Adrenal gland (tissue), 12 donors: ENCODE measurements around the gene GRIP1. TPM values are rescaled to one million over a fixed set of nuclear protein-coding genes. Genes with fewer than 3 reads are reported as not detected.

Experiments used
- DNase-seq, 7 donors: peaks; one replicate each; pipeline ENCODE4 v3.0.0-alpha.2; 2019 to 2020
- H3K27ac ChIP-seq, 5 donors: fragments of 200-600 bp; sonication (generic) in 4 of 5; 1 replicate in 3 of 5; 2 replicates in 2 of 5; pipeline versions ENCODE4 v1.5.1 to v1.8.0; 2016 to 2020; ENCODE audit warnings: mild to moderate bottlenecking in 1 of 5
- H3K27me3 ChIP-seq: fragments of 200-600 bp; 2 replicates; pipeline ENCODE4 v1.8.0; 2021
- H3K36me3 ChIP-seq, 2 donors: fragments of 200-600 bp; replicated peaks in 1 of 2; 1 replicate in 1 of 2; 2 replicates in 1 of 2; pipeline versions ENCODE4 v1.5.1 to v1.8.0; 2018 to 2022
- H3K4me1 ChIP-seq, 2 donors: fragments of 200-600 bp; replicated peaks in 1 of 2; 1 replicate in 1 of 2; 2 replicates in 1 of 2; pipeline versions ENCODE4 v1.5.1 to v1.8.0; 2018 to 2021
- H3K4me3 ChIP-seq, 4 donors: fragments of 200-600 bp; sonication (generic) in 3 of 4; one replicate each; pipeline ENCODE4 v1.5.1; 2016 to 2018
- H3K9me3 ChIP-seq, 3 donors: fragments of 200-600 bp; sonication (generic) in 1 of 3; replicated peaks in 1 of 3; 1 replicate in 2 of 3; 2 replicates in 1 of 3; pipeline versions ENCODE4 v1.5.1 to v1.8.0; 2016 to 2021
- POLR2A ChIP-seq, 2 donors: fragments of 450-650 bp; IDR thresholded peaks; one replicate each; pipeline ENCODE4 v1.6.1; 2017; ENCODE audit warnings: antibody characterized with exemption in 2 of 2, mild to moderate bottlenecking in 2 of 2, moderate library complexity in 1 of 2
- WGBS, 4 donors: extraction: QIAGEN DNeasy Blood & Tissue Kit in 2 of 4; methylation state at CpG; one replicate each; pipeline versions ENCODE4 v1.1.5 to v1.1.7; 2013 to 2017; 5-methylcytosine and 5-hydroxymethylcytosine counted together
- intact Hi-C, 2 donors: fragments of 100-400 bp; cut with DNase I; formaldehyde crosslinking; loops; one replicate each; pipeline versions ENCODE4 v1.14.1 to v1.15.0; 2022 to 2023
- polyA plus RNA-seq, 3 donors: library from polyadenylated mRNA; stranded (reverse); fragments of 200-250 nt in 2 of 3; fragments of 350-450 nt in 1 of 3; fragmentation: Illumina TruSeq in 1 of 3; extraction: RNeasy Lipid Tissue Mini Kit (QIAGEN cat#74804) in 1 of 3; gene quantifications; one replicate each; pipeline ENCODE4 v1.2.3, GENCODE V29; 2013 to 2014
- total RNA-seq, 9 donors: library from RNA; depleted of rRNA in 4 of 9; stranded (reverse); fragments of >200 nt in 4 of 9; fragments of 120-200 nt in 1 of 9; fragmentation: NEBNext Ultra II Directional in 1 of 9; extraction: Animal tissue kit (Norgen Biotek cat#: 25700) in 1 of 9; gene quantifications; one replicate each; pipeline versions ENCODE4 v1.1.0 to v1.2.4, GENCODE V29; 2013 to 2023
- TF ChIP-seq, protein P1 (sequence below), 6 experiments: fragments of 450-650 bp in 4 of 6; fragments of 200-600 bp in 2 of 6; sonication (generic) in 1 of 6; IDR thresholded peaks; 1 replicate in 5 of 6; 2 replicates in 1 of 6; pipeline versions ENCODE4 v1.5.1 to v1.8.0; 2016 to 2021; ENCODE audit warnings: antibody characterized with exemption in 6 of 6, mild to moderate bottlenecking in 2 of 6, moderate library complexity in 1 of 6
- donor health status: healthy with polysubstance abuse.
- donor health status: Bipolar disorder and iron deficiency.
- donor health status: DM: yes; HTN: yes; CAD: no.
- donor health status: DM: no; HTN: no; CAD: no.
- donor health status: DM: no; HTN: no; CAD: no.
- donor health status: DM: yes; HTN: yes; CAD: no.

Gene GRIP1
- total and polyA plus RNA-seq, 12 donors, result 0.54 to 10.8 (median 2.4) TPM

DNA sequence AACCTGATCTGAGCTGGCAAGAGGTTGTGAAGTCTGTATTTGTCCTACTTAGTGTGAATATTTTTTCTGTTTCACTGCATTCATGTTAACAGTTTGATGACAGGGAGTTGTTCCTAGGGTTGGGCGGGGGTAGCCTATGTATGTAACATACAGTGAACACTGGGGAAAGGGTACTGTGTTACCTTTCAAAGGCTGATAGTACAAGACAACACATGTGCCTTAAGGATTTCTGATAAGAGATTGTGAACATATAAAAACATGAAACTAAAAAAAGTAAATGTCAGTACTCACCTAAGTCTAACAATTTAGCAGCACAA, 30.5 kb upstream of the GRIP1 start:
- H3K27ac ChIP-seq, result no peak overlapping the region
- H3K27me3 ChIP-seq, result no peaks in the 10 kb centered on the region
- WGBS, 4 donors, result 81 to 97% (median 86%) methylated on average over 1 of the region's 1 CpG
- TF ChIP-seq POLR2A (IDR thresholded peaks at IDR 0.05), result no peak
- TF ChIP-seq, protein P1, sequence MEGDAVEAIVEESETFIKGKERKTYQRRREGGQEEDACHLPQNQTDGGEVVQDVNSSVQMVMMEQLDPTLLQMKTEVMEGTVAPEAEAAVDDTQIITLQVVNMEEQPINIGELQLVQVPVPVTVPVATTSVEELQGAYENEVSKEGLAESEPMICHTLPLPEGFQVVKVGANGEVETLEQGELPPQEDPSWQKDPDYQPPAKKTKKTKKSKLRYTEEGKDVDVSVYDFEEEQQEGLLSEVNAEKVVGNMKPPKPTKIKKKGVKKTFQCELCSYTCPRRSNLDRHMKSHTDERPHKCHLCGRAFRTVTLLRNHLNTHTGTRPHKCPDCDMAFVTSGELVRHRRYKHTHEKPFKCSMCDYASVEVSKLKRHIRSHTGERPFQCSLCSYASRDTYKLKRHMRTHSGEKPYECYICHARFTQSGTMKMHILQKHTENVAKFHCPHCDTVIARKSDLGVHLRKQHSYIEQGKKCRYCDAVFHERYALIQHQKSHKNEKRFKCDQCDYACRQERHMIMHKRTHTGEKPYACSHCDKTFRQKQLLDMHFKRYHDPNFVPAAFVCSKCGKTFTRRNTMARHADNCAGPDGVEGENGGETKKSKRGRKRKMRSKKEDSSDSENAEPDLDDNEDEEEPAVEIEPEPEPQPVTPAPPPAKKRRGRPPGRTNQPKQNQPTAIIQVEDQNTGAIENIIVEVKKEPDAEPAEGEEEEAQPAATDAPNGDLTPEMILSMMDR (IDR thresholded peaks at IDR 0.05), result no peak
- H3K4me1 ChIP-seq, result peaks cover 0 to 3% of the 10 kb centered on the region in 2 donors
- intact Hi-C loops, result no loop called here
- H3K4me3 ChIP-seq, result no peak overlapping the region
- DNase-seq, result no peak
- H3K36me3 ChIP-seq, result no peaks in the 10 kb centered on the region
- no peaks in the 10 kb centered on the region for H3K9me3 ChIP-seq

DNA sequence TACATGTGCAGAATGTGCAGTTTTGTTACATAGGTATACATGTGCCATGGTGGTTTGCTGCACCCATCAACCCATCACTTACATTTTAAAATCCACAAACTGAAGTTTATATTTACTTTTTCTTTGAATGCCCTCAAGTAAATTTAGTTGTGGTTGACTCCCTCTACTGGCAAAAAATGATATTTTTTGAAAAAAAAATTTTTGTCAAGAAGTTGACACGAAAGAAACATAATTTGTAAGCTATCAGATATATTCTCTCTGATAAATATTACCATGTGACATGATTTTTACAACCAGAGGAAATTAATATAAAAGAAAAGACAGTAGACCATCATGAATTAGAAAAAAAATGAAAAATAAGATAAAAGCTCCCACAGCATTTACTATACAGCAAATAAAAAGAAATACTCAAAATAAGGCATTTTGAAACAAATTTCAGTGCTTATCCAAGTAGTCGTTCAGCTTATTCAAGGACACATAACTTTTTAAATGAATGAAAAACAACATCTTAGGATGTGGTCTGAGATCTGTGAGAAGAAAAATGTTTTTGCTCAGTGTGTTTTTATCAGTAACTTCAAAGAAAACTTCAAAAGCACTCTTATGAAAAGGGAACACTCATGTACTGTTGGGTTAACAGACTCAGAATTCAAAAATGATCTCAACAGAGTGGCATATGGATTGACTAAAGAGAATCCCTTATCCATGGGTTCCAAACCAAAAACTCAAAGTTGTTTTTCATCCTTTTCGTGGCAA, 30.0 kb upstream of the GRIP1 start:
- Histone ChIP-seq H3K4me3 (no peak overlapping the region), H3K27me3 (no peaks in the 10 kb centered on the region), H3K27ac (no peak overlapping the region), H3K36me3 (no peaks in the 10 kb centered on the region), H3K4me1 (peaks cover 0 to 3% of the 10 kb centered on the region in 2 donors), H3K9me3 (no peaks in the 10 kb centered on the region)
- 18 to 30% (median 25%) methylated on average over 3 of the region's 3 CpGs for WGBS, 4 donors
- DNase-seq, result no peak
- intact Hi-C loops, result no loop called here
- TF ChIP-seq, protein P1 (IDR thresholded peaks at IDR 0.05), result peak in 4 of 6 experiments; percentile 23 to 58 (median 38)
- no peak for TF ChIP-seq POLR2A (IDR thresholded peaks at IDR 0.05)

DNA sequence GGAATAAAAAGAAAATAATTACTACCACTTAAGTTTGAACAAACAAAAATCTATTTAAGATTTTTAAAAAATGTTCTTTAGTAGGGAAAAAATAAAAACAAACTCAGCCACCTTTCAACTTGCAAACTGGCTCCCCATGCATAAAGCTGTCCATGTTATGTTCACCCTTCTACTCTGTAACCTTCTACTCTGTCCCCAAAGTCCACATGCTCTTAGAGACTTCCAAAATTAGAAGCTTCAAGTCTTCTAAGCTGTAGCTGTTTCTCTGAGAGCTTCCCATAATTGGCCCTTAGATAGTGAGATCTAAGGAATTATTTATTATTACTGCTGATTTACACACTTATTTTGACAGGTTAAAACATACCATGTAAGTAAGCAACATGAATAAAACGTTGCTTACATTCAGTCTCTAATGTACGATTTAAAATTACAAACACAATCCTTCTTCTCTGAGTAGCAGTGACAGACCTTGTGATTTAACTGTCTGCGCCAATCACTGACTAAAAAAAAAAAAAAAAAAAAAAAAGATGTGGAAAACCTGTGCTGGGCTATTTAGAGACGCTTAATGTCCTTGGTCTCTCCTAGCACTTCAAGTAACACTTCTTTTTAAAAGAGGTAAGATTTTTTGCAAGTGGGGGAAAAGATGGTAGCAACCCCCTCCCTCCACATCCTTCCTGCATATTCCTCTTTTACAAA, 28.3 kb upstream of the GRIP1 start:
- Histone ChIP-seq H3K36me3 (no peaks in the 10 kb centered on the region), H3K4me3 (no peak overlapping the region), H3K4me1 (peaks cover 0 to 3% of the 10 kb centered on the region in 2 donors), H3K27ac (no peak overlapping the region), H3K27me3 (peaks cover under 1% of the 10 kb centered on the region), H3K9me3 (no peaks in the 10 kb centered on the region)
- WGBS, 4 donors, result 41 to 60% (median 55%) methylated on average over 4 of the region's 4 CpGs
- TF ChIP-seq POLR2A (IDR thresholded peaks at IDR 0.05), result no peak
- TF ChIP-seq, protein P1 (IDR thresholded peaks at IDR 0.05), result no peak
- intact Hi-C loops, result no loop called here
- no peak for DNase-seq

DNA sequence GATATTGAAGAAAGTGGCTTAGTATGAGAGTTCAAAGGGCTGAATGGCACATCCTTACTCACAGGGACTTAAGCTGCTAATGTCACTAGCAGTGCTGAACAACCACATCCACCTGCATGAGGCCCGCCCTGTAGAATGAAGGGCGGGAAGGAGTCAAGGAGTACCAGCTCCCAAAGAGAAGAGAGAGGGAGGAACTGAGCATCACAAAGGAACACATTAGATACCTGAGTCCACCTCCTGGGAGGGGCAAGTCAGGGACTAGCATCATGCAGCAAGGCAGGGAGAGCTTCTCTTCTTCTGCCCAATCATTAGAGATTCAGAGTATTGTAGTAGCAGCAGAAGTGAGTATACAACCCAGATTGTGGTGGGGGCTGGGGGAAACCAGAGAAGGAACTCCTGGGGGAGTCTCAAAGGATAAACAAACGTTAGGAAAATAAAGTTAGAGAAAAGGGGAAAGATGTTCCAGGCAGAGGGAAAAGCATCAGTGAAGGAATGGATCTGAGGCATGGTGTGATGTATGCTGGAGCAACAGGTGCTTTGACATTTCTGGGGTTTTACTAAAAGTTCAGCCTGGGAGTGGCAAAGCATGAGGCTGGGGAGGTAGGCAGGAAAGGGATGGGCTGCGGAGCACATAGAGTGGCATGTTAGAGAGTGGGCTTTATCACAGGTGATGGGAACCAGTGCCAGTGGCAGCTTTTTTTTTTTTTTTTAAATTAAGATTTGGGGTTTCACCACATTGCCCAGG, 21.0 kb upstream of the GRIP1 start:
- Histone ChIP-seq H3K27me3 (peaks cover 6% of the 10 kb centered on the region), H3K27ac (no peak overlapping the region), H3K9me3 (no peaks in the 10 kb centered on the region), H3K4me1 (no peaks in the 10 kb centered on the region), H3K36me3 (no peaks in the 10 kb centered on the region), H3K4me3 (no peak overlapping the region)
- intact Hi-C loops, result loop anchor here in 1 of 2 donors (10.0 kb wide), 1 partner anchor 425 kb away; no protein-coding TSS in a partner anchor
- no peak for DNase-seq
- WGBS, 4 donors, result 65 to 80% (median 79%) methylated on average over 4 of the region's 4 CpGs
- no peak for TF ChIP-seq POLR2A (IDR thresholded peaks at IDR 0.05)
- TF ChIP-seq, protein P1 (IDR thresholded peaks at IDR 0.05), result no peak
